Measurements from ENCODE around the gene RGPD8.

- TF ChIP-seq EZH2 (IDR thresholded peaks at IDR 0.05; ENCODE audit: insufficient read depth, poor library complexity, severe bottlenecking): no peak
- TF ChIP-seq EZH2phosphoT487 (IDR thresholded peaks at IDR 0.05; ENCODE audit: insufficient read depth, low read depth): no peak
Measured at GRCh38 chr2:112433932-112434730, 686 bp upstream of the RGPD8 start.
